HG02678 (cell line): ENCODE measurements around the gene RNGTT.
"Not testable (repeated sequence)": the region's sequence is repeated elsewhere in the genome, so short reads cannot be mapped to it uniquely, and the experiment has no call there.

Experiments used
- ATAC-seq: cut with Tn5 transposase; IDR thresholded peaks from one replicate; pipeline ENCODE4 v1.9.1; 2021; ENCODE audit warnings: mild to moderate bottlenecking, moderate library complexity; ENCODE audit not compliant: unreplicated experiment

The RNGTT gene

DNA sequence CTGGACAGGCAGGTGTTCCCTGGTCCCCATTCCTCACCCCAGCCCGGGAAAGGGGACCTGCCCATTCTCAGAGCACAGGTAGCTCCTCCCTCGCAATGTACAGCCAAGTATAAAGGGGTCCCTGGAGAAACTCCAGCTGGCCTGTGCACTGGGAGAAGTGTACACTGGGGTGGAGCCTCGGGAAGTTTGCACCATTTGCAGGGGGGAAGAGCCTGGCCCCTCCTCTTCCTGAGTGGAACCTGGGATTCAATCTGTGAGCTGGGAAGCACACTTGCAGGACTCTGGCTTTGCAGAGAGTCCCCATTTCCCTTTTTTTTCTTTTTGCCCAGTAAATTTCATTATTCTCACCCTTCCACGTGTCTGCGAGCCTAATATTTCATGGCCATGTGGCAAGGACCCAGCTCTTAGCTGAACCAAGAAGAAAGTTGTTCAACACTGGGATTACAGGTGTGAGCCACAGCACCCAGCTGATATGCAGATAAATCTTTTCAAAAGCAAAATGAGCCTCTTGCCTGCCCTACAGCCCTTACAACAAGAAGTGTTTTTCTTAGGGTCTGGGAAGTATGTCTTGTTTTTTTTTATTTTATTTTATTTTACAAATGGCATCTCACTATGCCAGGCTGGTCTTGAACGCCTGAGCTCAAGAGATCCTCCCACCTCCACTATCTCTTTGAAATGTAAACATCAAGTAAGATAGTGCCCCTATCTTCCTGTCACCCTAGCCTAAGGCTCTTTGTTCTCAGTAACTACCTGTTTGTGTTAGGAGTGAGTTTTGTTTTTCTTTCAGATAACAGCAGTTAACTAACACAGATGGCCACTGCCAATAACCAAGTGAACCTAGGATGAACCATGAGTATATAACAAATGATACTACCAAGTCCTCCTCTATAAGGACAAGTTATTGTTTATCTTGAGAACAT, 9.3 kb upstream of the RNGTT start:
- no peak for ATAC-seq

GRCh38 chr6:88970301-88970700, 6.9 kb upstream of the RNGTT start:
- no peak for ATAC-seq

DNA sequence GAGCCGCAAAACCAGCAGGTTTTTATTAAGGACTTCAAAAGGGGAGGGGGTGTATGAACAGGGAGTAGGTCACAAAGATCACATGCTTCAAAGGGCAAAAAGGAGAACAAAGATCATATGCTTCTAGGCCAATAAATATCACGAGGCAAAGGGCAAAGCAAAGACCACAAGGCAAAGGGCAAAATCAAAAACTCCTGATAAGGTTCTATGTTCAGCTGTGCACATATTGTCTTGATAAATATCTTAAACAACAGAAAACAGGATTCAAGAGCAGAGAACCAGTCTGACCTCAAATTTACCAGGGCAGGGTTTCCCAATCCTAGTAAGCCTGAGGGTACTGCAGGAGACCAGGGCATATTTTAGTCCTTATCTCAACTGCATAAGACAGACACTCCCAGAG, 5.8 kb upstream of the RNGTT start:
- not testable (repeated sequence) for ATAC-seq

DNA sequence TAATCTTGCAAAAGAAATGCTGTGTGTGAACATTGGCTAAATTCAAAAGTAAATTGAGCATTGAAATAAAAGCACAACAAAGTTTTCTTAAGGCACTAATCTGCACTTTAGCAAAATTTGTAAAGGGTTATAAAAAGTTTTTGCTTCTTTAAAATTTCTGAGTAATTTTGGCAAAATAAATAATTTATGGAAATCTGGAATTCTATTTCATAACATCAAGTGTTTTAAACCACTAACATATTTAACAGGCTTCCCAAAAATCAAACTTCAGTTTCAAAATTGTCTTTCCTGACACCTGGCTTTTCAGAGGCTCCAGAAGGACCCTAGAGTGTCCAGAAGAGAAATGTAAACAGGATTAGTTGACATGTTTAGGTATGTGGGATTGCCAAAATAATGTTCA, 4.5 kb upstream of the RNGTT start:
- no peak for ATAC-seq

- ATAC-seq, result no peak
Measured at GRCh38 chr6:88965691-88966090, 2.3 kb upstream of the RNGTT start.

DNA sequence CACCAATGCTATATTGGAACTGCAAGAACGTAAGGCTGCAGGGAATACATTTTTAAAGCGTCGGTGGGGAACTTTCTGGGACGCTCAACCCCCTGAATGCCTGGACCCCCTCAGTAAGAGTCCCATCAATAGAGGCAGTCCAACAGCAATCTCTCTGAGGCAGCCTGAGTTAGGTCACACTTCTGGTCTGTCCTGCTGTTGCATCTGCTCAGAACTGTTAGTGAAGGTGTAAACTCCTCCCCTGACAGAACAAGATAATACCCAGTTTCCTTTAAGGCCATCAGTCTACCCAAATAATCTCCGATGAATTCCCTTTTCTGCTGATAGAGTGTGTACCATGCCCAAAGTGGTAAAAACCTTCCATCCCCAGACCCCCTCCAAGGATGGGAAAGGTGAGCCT, 1.1 kb upstream of the RNGTT start:
- no peak for ATAC-seq

DNA sequence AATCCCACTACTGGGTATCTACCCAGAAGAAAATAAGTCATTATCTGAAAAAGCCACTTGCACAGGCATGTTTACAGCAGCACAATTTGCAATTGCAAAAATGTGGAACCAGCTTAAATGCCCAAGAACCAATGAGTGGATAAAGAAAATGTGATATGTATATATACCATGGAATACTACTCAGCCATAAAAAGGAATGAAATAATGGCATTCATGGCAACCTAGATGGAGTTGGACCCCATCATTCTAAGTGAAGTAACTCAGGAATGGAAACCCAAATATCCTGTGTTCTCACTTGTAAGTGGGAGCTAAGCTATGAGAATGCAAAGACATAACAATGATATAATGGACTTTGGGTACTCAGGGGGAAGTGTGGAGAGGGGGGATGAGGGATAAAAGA, 4.6 kb downstream of the RNGTT start:
- no peak for ATAC-seq

DNA sequence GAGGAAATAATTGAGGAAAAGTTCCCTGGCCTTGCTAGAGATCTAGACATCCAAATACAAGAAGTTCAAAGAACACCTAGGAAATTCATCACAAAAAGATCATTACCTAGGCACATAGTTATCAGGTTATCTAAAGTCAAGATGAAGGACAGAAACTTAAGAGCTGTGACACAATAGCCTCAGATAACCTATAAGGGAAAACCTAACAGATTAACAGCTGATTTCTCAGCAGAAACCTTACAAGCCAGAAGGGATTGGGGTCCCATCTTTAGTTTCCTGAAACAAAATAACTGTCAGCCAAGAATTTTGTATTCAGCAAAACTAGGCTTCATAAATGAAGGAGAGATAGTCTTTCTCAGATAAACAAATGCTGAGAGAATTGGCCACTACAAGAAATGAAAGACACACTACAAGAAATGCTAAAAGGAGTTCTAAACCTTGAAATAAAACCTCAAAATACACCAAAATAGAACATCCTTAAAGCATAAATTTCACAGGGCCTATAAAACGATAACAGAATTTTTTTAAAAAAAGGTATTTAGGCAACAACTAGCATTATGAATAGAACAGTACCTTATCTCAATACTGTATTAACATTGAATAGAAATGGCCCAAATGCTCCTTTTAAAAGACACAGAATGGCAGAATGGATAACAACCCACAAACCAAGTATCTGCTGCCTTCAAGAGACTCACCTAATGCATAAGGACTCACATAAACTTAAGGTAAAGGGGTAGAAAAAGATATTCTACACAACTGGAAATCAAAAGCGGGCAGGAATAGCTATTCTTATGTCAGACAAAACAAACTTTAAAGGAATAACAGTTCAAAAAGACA, 9.7 kb downstream of the RNGTT start:
- no peak for ATAC-seq

DNA sequence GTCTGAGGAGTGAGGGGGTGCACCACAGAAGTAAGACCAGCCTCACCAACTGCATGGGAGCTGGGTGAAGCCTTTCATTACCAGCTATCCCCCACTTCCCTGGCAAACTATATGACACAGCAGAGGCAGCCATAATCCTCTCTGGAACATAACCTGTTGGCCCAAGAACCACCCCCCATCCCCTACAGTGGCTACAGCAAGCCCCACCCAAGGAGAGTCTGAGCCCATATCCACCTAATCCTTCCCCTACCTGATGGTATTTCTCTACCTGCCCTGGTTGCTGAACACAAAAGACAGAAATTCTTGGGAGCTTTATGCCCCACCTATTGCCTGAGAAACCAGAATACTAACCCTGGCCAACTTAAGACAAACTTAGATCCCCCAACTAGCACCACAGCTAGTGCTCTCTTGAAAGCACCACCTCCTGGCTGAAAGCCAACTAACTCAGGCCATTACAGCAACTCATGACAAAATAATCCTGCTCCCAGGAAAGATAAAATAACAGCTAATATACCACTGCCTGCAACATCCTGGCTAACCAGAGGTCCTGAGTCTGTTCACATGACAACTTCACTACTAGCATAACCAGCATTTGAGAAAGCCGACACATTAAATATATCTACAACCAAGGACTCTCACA, 11.2 kb downstream of the RNGTT start:
- ATAC-seq, result no peak

DNA sequence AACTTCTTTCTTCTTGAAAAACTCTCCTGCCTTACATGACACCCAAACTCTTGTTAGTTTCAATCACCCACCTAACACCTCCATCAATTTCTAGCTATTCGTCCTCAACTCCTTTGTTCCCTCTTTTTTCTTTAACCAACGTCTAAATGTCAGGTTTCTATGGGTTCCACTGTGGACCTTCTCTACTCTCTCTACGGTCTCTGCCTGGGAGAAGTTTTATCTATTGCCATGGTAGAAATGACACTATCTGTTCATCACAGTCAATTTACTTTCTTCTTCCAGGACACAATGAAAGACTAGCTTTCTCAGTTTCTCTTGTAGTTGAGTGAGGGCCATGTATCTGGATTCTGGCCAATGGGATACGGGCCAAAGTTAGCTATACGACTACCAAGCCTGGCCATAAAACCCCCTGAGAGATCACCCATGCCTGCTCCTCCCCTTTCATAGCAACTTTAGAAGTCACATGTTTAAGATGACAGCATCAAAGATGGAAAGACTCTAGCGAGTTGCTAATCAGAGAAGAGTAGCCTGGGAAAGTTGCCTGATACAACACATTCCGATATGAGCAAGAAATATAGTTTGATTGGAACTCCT, 17.9 kb downstream of the RNGTT start:
- ATAC-seq, result no peak

- no peak for ATAC-seq
Measured at GRCh38 chr6:88933521-88933920, 29.9 kb downstream of the RNGTT start.

GRCh38 chr6:88932019-88932418, 31.4 kb downstream of the RNGTT start:
- ATAC-seq, result not testable (repeated sequence)

DNA sequence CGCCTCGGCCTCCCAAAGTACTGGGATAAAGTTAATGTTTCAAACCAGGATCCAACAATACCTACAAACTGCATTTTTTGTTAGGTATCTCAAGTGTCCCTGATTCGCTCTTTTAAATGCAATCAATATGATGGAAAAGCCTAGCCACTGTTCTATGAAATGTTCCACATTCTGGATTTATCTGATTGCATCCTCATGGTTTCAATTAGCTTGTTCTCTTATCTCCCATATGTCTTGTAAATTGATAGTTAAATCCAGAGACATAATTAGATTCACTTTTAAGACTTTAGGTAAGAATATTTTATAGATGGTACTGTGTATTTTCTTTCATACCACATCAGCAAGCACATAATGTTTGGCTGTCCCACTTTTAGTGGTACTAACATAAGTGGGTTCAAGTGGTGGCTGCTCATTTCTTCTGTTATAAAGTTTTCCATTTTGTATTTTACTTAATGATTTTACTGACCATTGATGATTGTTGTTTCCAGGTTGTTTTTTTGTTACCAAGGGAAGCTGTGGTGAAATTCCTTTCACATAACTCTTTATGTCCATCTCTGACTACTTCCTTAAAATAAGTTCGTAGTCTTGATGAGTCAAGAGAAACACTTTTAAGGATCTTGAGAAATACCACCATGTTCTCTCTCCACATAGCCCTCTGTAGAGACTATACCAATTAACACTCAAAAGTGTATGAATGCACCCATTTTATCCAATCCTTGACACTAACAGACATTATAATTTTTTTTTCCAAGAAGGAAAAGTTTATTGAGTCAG, 40.5 kb downstream of the RNGTT start:
- ATAC-seq, result no peak

DNA sequence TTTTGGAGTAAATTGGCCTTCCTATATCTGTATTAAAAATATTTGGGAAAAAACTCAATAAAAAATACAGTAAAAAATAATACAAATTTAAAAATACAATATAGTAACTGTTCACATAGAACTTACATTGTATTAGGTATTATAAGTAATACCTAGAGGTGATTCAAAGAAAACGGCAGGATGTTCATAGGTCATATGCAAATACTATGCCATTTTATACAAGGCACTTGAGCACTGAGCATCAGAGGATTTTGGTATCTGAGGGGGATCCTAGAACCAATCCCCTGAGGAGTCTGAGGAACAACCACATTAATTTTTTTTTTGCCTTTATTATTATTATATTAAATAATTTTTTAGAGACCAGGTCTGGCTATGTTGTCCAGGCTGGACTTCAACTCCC, 41.7 kb downstream of the RNGTT start:
- ATAC-seq, result no peak

DNA sequence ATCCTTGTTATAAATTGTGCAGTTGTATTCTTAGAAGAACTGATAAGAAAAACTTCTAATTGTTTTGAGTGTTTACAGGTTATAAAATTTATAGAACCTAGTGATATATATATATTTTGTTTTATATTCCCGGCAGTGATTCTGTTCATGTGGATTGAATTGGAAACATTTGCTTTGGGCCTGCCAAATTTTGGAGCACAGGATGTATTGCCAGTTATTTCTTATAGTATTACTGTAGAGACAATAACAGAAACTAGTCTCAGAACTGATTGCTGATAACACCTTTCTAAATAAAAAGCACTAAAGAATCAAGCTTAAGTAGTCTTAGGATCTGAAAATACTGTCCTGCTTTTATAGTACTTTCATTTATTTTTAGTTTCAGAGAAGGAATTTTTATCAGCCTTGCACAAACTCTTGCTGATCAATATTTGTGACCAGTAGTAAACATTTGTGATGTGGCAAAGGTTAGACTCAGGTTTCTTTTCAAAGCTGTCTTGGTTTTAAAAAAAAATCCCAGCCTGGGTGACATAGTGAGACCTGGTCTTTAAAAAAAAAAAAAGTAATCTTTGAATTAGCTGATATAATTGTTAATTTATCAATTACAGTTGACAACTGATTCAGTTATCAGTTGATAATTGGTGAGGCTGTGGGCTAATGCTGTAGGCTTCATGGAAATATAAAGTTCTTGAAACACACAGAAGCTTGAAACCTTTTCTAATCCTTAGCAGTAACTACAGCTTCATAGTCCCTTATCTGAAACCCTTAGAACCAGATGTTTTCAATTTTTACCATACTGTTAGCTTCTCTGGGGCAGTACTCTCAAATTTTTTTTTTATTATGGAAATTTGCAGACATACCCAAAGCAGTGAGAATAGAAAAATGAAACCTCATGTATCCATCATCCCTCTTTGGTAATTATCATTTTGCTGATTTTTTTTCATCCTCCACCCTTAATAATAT, 42.4 kb downstream of the RNGTT start:
- ATAC-seq, result no peak

DNA sequence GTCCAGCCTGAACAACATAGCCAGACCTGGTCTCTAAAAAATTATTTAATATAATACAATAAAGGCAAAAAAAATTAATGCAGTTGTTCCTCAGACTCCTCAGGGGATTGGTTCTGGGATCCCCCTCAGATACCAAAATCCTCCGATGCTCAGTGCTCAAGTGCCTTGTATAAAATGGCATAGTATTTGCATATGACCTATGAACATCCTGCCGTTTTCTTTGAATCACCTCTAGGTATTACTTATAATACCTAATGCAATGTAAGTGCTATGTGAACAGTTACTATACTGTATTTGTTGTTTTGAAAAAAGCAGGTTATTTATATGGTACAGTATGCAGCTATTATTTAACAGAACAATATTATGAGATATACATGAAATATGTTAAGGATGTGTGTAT, 43.3 kb downstream of the RNGTT start:
- no peak for ATAC-seq

DNA sequence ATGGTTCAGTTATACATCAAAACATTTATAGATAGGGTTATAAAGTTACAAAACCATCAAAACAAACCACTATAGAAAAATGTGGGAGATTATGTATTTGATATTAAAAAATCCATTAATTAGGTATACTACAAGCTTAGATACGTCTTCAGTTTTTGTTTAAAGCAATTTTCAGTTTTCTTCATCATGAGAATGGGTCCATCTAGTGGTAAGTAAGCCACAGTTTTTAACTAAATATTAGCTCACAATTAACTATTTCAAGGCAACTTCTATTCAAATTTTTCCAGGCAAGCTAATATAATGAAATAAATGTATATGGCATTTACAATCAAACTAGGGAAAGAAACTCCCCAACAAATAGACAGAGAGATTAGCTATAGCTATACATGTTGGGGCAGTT, 44.4 kb downstream of the RNGTT start:
- ATAC-seq, result no peak

DNA sequence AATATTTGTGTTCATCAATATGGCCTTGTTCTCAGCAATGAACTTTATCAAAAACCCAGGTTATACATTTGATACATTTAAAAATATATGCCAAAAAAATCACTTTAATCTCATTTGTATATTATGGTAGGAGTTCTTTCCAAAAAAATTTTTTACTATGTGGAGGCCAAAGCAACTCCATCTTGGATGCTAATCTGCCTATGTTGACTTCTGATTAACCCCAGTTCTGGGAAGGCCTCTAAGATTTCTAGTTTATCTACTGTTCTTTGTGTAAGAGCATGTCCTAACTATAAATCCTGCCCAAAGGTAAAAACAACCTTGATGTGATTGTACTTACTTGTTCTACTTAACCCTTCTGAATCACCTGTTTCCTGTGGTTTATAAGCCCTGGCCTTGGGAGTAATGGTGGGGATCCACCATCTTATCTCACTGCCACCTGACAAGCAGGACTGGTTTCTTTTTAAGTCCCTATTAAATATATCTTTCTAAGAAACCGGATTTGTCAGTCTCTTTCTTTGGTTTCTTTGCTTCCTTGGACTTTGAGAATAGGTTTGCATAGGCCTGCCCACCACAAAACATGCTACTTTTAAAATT, 46.7 kb downstream of the RNGTT start:
- ATAC-seq, result no peak
